Tibial artery (tissue), 4 donors: ENCODE data around the gene SUSD3.
"Not testable (repeated sequence)": the region's sequence is repeated elsewhere in the genome, so short reads cannot be mapped to it uniquely, and the experiment has no call there.

Experiments
- DNase-seq, 2 donors: peaks; one replicate each; pipeline ENCODE4 v3.0.0-alpha.2; 2019
- H3K27ac ChIP-seq, 2 donors: fragments of 200-600 bp; sonication (generic) in 1 of 2; 1 replicate in 1 of 2; 2 replicates in 1 of 2; pipeline ENCODE4 v1.5.1; 2018 to 2019; ENCODE audit warnings: mild to moderate bottlenecking in 1 of 2
- H3K27me3 ChIP-seq, 2 donors: fragments of 200-600 bp; sonication (generic) in 1 of 2; one replicate each; pipeline versions ENCODE4 v1.5.1 to v1.6.0; 2016 to 2019
- H3K36me3 ChIP-seq, 3 donors: fragments of 200-600 bp; sonication (generic) in 2 of 3; one replicate each; pipeline ENCODE4 v1.5.1; 2016 to 2019; ENCODE audit warnings: mild to moderate bottlenecking in 2 of 3
- H3K4me1 ChIP-seq, 4 donors: fragments of 200-600 bp; sonication (generic) in 2 of 4; 1 replicate in 3 of 4; 2 replicates in 1 of 4; pipeline ENCODE4 v1.5.1; 2016 to 2019
- H3K4me3 ChIP-seq, 2 donors: fragments of 200-600 bp; sonication (generic) in 1 of 2; 1 replicate in 1 of 2; 2 replicates in 1 of 2; pipeline ENCODE4 v1.5.1; 2018 to 2019; ENCODE audit warnings: mild to moderate bottlenecking in 2 of 2
- H3K9me3 ChIP-seq, 3 donors: fragments of 200-600 bp; sonication (generic) in 1 of 3; one replicate each; pipeline ENCODE4 v1.5.1; 2016 to 2019
- intact Hi-C: fragments of 100-400 bp; cut with DNase I; formaldehyde crosslinking; loops from one replicate; pipeline ENCODE4 v1.15.0; 2023; ENCODE audit warnings: low total_unique reads
- TF ChIP-seq, protein P1 (sequence below), 2 experiments: fragments of 200-600 bp in 1 of 2; fragments of 450-650 bp in 1 of 2; IDR thresholded peaks; one replicate each; pipeline ENCODE4 v1.5.1; 2017 to 2019; ENCODE audit warnings: antibody characterized with exemption in 2 of 2, mild to moderate bottlenecking in 1 of 2, moderate library complexity in 1 of 2

The SUSD3 gene

DNA sequence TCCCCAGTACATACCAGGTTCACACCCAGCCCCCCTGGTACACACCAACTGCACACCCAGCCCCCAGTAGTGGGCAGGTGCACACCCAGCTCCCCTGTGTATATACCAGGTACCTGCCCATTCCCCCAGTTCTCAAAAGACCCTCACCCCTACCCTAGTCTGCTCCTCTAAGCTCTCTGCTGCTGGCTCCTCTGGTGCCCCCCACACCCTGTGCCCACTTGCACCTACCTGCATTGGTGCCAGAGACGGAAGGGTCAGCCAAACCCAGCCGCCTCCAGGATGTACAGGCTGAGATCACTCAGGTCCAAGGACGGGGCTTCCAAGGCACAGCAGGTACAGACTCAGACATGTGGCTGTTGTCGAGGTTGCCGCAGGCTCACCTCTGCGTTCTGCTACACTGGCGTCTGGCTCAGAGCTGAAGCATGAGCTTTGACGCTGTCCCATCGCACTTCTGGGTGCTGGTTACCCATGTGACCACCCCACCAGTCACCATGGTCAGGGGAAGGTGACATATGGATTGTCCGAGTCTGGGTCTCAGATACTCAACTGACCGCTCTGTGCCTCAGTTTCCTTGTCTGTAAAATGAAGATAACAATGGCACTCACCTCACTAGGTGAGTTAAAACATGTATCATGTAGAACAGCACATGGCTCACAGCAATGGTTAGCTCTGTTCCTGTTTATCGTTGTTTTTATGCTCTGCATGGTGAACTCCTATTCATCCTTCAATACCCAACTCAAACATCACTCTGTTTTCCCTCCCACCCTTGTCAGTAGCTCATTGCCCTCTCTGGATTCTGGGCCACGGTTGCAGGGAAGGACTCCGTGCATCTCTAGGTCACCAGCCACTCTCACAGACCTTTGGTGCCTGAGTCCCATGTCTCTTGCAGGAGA, 45.3 kb upstream of the SUSD3 start:
- intact Hi-C loops, result no loop called here
- TF ChIP-seq, protein P1, sequence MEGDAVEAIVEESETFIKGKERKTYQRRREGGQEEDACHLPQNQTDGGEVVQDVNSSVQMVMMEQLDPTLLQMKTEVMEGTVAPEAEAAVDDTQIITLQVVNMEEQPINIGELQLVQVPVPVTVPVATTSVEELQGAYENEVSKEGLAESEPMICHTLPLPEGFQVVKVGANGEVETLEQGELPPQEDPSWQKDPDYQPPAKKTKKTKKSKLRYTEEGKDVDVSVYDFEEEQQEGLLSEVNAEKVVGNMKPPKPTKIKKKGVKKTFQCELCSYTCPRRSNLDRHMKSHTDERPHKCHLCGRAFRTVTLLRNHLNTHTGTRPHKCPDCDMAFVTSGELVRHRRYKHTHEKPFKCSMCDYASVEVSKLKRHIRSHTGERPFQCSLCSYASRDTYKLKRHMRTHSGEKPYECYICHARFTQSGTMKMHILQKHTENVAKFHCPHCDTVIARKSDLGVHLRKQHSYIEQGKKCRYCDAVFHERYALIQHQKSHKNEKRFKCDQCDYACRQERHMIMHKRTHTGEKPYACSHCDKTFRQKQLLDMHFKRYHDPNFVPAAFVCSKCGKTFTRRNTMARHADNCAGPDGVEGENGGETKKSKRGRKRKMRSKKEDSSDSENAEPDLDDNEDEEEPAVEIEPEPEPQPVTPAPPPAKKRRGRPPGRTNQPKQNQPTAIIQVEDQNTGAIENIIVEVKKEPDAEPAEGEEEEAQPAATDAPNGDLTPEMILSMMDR (IDR thresholded peaks at IDR 0.05), result no peak

GRCh38 chr9:93013856-93014582, 44.5 kb upstream of the SUSD3 start:
- Histone ChIP-seq H3K4me1 (no peaks in the 10 kb centered on the region), H3K36me3 (no peaks in the 10 kb centered on the region), H3K9me3 (no peaks in the 10 kb centered on the region), H3K4me3 (no peak overlapping the region), H3K27me3 (peaks cover 0 to 28% of the 10 kb centered on the region in 2 donors), H3K27ac (no peak overlapping the region)
- TF ChIP-seq, protein P1 (IDR thresholded peaks at IDR 0.05), result no peak
- DNase-seq, result peak in 1 of 2 donors; percentile 52
- intact Hi-C loops, result no loop called here

More for the DNA sequence above, 45.3 kb upstream of the SUSD3 start:
- H3K36me3 ChIP-seq, result no peaks in the 10 kb centered on the region
- H3K27ac ChIP-seq, result no peak overlapping the region
- peaks cover 0 to 28% of the 10 kb centered on the region in 2 donors for H3K27me3 ChIP-seq
- H3K4me3 ChIP-seq, result no peak overlapping the region
- no peaks in the 10 kb centered on the region for H3K9me3 ChIP-seq
- H3K4me1 ChIP-seq, result no peaks in the 10 kb centered on the region
- peak in 1 of 2 donors; percentile 55 for DNase-seq

DNA sequence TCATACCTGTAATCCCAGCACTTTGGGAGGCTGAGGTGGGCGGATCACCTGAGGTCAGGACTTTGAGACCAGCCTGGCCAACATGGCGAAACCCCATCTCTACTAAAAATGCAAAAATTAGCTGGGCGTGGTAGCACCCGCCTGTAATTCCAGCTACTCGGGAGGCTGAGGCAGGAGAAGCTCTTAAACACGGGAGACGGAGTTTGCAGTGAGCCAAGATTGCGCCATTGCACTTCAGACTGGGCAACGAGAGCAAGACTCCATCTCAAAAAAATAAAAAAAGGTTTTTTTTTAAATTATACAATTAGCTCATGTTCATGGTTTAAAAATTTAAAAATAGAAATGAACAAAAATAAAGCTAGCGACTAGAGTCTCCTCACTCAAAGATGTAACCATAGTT, 43.3 kb upstream of the SUSD3 start:
- DNase-seq, result peak in 1 of 2 donors; percentile 27
- H3K4me1 ChIP-seq, H3K27ac ChIP-seq, intact Hi-C loops, H3K4me3 ChIP-seq, H3K36me3 ChIP-seq, H3K9me3 ChIP-seq: not testable (repeated sequence)
- peaks cover 0 to 20% of the 10 kb centered on the region in 2 donors for H3K27me3 ChIP-seq

DNA sequence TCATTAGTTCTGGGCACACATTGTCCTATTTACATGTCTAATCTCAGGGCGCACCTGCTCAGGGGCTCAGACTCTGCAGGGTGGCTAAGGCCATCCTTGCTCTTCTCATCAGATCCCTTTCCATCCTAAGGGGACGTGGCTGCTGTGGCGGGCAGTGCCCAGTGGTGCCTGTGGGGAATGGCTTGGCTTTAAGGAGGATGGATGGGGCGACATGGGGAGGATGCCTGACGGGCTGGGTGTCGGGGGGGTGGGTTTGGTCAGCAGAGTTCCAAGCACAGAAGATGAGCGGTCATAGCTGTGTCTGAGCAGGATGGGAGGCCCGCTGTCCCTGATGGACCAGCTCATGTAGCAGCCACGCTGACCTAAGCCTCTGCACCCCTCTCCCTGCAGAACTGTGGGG, 40.9 kb upstream of the SUSD3 start:
- DNase-seq, result peak in 1 of 2 donors; percentile 42

DNA sequence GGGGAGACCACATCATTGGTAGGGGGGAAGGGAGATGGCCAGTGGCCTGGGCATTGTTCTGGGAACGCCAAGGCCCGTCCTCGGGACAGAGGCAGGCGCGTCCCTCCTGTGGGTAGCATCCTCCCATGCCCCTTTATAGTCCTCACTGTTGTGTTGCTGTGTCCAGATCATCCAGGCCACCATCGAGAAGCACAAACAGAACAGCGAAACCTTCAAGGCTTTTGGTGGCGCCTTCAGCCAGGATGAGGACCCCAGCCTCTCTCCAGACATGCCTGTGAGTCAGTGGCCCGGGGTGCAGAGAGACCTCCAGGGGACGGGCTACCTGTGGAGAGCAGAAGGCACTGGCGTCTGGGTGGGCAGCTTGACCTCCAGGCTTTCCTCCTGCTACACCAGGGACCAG, 38.4 kb upstream of the SUSD3 start:
- TF ChIP-seq, protein P1 (IDR thresholded peaks at IDR 0.05), result no peak
- Histone ChIP-seq H3K36me3 (no peaks in the 10 kb centered on the region), H3K27ac (no peak overlapping the region), H3K4me3 (no peak overlapping the region), H3K4me1 (no peaks in the 10 kb centered on the region), H3K9me3 (no peaks in the 10 kb centered on the region), H3K27me3 (no peaks in the 10 kb centered on the region)
- peak in 1 of 2 donors; percentile 44 for DNase-seq
- intact Hi-C loops, result no loop called here

More for the DNA sequence above, 40.9 kb upstream of the SUSD3 start:
- intact Hi-C loops, result no loop called here
- TF ChIP-seq, protein P1 (IDR thresholded peaks at IDR 0.05), result no peak
- Histone ChIP-seq H3K4me3 (no peak overlapping the region), H3K27me3 (peaks cover 0 to 15% of the 10 kb centered on the region in 2 donors), H3K4me1 (no peaks in the 10 kb centered on the region), H3K36me3 (no peaks in the 10 kb centered on the region), H3K27ac (no peak overlapping the region), H3K9me3 (no peaks in the 10 kb centered on the region)
